RPMI8226 (cell line): Measurements from ENCODE around the gene PFDN6.
A peak's percentile ranks its signal among the peaks of the same experiment; 100 is the strongest.
"Not testable (repeated sequence)": the region's sequence is repeated elsewhere in the genome, so short reads cannot be mapped to it uniquely, and the experiment has no call there.

ENCODE experiments used
- DNase-seq: peaks from one replicate; pipeline ENCODE4 v3.0.0-alpha.2; 2015

The PFDN6 gene

GRCh38 chr6:33273924-33274902, 15.2 kb upstream of the PFDN6 start:
- no peak for DNase-seq

GRCh38 chr6:33275795-33276580, 13.4 kb upstream of the PFDN6 start:
- DNase-seq, result not testable (repeated sequence)

GRCh38 chr6:33276581-33276863, 12.9 kb upstream of the PFDN6 start:
- no peak for DNase-seq

DNA sequence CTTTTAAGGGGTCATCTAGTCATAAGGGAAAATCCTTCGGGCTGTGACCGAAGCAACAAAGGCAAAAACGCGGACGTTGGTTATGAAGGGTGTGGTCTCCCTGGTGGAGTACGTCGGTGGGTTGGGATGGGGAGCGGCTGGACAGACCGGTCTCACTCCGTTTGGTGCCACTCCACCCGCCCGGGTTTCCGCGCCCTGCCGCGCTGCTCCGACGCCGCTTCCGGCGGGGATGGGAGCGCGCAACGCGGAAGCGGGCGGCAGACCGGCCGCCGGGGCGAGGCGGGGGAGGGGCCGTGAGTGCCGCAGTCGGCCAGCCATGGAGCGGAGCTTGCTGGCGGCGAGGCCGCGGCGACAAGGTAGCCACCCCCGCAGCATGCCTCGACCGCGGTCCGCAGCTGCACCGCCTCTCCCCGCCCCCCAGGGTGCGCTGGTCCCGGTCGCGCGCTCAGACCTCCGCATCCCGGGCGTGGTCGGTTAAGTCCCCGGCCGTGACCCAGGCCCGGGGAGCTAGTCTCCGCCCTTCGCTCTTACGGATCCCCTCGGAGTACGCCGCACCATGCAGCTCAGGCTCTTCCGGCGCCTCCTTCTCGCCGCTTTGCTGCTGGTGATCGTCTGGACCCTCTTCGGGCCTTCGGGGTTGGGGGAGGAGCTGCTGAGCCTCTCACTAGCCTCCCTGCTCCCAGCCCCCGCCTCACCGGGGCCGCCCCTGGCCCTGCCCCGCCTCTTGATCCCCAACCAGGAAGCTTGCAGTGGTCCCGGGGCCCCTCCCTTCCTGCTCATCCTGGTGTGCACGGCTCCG, 12.3 kb upstream of the PFDN6 start, which contains the start of gene B3GALT4:
Gene B3GALT4 (plus strand): TSS at position 260 of the 799 bp plus-strand sequence. CDS start 297 bp downstream, at position 557.
- peak; percentile 72 for DNase-seq

DNA sequence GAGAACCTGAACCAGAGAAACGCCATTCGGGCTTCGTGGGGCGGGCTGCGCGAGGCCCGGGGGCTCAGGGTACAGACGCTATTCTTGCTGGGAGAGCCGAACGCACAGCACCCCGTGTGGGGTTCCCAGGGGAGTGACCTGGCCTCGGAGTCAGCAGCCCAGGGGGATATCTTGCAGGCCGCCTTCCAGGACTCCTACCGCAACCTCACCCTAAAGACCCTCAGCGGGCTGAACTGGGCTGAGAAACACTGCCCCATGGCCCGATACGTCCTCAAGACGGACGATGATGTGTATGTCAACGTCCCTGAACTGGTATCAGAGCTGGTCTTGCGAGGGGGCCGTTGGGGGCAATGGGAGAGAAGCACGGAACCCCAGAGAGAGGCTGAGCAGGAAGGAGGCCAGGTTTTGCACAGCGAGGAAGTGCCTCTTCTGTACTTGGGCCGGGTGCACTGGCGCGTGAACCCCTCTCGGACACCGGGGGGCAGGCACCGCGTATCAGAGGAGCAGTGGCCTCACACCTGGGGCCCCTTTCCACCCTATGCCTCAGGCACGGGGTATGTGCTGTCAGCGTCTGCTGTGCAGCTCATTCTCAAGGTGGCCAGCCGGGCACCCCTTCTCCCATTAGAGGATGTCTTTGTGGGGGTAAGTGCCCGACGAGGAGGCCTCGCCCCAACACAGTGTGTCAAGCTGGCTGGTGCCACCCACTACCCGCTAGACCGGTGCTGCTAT, 11.6 kb upstream of the PFDN6 start:
- DNase-seq, result peak; percentile 35

DNA sequence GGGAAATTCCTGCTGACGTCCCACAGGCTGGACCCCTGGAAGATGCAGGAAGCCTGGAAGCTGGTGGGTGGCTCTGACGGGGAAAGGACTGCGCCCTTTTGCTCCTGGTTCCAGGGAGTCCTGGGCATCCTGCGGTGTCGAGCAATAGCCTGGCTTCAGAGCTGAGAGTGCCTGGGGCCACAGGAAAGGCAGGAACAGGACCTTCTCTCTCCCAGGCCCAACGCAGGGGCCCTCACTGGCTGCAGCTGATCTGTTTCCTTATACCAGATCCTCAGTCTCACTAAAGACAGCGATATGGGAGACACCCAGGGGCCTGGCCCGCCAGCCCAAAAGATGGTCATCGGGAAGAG, 11.0 kb upstream of the PFDN6 start:
- DNase-seq, result no peak

DNA sequence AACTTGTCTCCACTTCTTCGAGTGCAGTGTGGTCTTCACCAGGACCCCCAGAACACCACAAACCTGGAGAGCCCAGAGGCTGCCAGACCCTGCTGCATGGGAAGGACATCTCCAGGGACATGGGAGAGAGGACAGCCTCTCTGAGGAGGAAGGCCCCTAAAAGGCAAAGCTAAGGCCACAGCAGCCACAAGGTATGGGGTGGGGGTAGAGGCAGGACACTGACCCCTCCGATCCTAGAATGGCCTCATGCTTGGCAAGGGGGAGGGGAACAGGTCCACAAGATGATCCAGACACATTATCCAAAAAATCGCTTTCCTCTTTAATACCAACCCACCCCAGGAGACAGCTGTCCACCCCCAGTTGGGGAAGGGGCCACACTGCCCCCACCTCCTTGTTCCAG, 10.6 kb upstream of the PFDN6 start:
- DNase-seq, result no peak

- DNase-seq, result no peak
Observed at GRCh38 chr6:33279257-33279695, 10.1 kb upstream of the PFDN6 start.

- peak; percentile 61 for DNase-seq
Observed at GRCh38 chr6:33279971-33280511, 9.4 kb upstream of the PFDN6 start.

DNA sequence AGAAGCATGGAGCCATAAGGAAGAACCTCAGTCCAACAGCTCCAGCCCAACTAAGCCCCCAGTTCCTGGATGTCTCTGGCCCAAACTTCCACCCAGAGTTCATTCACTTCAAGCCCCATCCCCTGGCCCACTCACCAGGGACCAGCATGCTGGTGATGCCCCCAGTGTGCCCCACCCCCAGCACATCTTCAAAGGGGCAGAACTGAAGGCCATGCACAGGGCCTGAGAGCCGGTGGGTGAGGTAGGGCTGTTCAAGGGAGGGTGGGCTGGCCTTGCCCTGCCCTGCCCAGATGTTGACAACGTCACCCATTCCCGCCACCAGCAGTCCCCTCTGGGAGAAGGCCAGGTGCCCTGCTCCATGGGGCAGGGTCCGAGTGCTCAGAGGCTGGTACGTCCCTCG, 8.9 kb upstream of the PFDN6 start:
- DNase-seq, result no peak

- DNase-seq, result not testable (repeated sequence)
Observed at GRCh38 chr6:33285214-33285613, 4.2 kb upstream of the PFDN6 start.

- DNase-seq, result no peak
Observed at GRCh38 chr6:33286946-33287914, 2.2 kb upstream of the PFDN6 start.

- DNase-seq, result no peak
Observed at GRCh38 chr6:33288141-33288920, 1.1 kb upstream of the PFDN6 start.

DNA sequence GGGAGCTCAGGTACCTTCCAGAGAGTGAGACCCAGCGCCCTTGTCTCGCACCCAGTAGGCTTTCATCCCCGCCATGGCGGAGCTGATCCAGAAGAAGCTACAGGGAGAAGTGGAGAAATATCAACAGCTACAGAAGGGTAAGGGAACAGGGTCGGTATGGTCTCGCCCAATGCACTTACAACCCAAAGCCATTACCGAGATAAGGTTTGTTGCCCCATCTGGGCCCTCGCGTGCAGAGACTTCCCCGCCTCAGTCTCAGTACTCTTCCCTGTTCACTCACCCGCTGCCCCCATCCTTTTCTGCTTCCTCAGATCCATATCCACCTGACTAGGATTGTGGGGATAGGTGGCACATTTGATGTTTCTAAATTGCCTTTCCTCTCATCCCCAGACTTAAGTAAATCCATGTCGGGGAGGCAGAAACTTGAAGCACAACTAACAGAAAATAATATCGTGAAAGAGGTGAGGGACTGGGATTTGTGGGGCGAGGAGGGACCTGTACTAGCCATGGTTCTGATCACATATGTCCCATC, 449 bp downstream of the PFDN6 start:
- no peak for DNase-seq

GRCh38 chr6:33290459-33290858, 1.1 kb downstream of the PFDN6 start:
- DNase-seq, result no peak

DNA sequence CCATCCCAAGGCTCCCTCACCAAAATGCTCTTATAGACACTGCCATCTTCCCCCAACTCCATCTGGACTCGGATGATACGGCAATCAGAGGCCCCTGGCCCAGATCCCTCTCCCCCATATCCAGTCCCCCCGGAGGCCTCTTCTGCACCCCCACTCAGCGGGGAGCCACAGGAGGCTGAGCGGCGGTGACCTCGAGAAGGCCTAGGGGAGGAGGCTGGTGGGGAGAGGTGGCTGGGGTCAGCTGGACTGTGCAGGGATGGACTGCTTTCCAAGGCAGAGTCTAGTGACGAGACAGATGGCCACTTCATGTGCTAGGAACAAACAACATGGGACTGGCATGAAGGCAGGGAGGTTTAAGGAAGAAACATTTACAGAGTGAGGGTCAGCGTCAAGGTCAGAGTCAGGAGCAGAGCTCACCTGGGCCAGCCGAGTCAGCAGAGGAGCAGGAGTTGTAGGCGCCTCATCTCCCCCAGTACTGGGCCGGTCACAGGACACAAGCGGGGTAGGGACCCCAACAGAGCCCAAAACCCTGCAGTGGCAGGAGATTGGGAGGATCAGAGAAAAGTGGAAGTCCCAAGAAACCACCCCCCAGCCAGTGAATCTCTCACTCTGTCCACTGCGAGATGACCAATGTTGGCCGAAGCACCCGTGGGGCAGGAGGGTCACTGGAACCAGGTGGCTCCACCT, 3.7 kb downstream of the PFDN6 start:
- no peak for DNase-seq

GRCh38 chr6:33294086-33294823, 4.9 kb downstream of the PFDN6 start:
- no peak for DNase-seq

DNA sequence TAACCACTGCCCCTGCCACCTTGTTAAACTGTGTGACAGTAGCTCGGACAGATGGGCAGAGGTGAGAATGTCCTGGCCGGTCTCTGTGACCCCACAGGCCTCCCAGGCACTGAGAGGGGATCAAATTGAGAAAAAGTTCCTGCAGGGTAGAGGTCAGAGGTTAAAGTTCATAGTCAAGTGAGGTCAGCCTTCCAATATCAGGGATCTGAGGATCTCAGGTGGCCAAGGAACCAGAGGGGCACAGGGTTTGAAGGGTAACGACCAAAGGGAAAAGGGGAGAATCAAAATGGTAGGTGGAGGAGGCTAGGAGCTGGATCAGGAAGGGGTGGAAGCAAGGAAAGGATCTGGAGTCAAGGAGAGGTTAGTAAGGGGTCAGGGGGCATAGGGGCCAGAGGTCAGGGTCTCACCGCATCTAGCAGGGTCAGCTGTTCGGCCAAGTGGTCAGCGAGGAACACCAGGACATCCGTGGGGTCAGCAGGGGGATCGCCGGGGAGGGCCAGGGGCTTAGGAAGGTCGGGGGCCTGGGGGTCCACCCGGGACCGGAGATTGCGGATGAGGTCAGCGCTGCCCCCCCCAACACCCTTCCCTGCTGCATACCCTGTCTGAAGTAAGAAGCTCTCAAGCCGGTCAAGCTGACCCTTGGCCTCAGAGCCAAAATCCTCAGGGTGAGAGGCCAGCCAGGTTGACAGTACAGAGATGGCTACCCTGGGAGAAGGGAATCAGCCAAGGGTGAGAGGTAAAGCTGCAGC, 6.4 kb downstream of the PFDN6 start:
- DNase-seq, result no peak
